Erythroblast (primary cell): ENCODE results near the gene PCNX4.

ENCODE experiments used
- GATA1 ChIP-seq: IDR thresholded peaks from 2 replicates; pipeline ENCODE4 v1.6.1; 2011; ENCODE audit warnings: low read depth, mild to moderate bottlenecking, control low read depth, low read length, moderate library complexity
- POLR2A ChIP-seq: IDR thresholded peaks from 2 replicates; pipeline ENCODE4 v1.6.1; 2011; ENCODE audit warnings: mild to moderate bottlenecking, low read length

- no peak for TF ChIP-seq POLR2A
- no peak for TF ChIP-seq GATA1
These were observed 2.5 kb upstream of the PCNX4 start for GRCh38 chr14:60089221-60089620.
